ENCODE measurements around the gene SELENOM.

The SELENOM gene, protein sequence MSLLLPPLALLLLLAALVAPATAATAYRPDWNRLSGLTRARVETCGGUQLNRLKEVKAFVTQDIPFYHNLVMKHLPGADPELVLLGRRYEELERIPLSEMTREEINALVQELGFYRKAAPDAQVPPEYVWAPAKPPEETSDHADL

DNA sequence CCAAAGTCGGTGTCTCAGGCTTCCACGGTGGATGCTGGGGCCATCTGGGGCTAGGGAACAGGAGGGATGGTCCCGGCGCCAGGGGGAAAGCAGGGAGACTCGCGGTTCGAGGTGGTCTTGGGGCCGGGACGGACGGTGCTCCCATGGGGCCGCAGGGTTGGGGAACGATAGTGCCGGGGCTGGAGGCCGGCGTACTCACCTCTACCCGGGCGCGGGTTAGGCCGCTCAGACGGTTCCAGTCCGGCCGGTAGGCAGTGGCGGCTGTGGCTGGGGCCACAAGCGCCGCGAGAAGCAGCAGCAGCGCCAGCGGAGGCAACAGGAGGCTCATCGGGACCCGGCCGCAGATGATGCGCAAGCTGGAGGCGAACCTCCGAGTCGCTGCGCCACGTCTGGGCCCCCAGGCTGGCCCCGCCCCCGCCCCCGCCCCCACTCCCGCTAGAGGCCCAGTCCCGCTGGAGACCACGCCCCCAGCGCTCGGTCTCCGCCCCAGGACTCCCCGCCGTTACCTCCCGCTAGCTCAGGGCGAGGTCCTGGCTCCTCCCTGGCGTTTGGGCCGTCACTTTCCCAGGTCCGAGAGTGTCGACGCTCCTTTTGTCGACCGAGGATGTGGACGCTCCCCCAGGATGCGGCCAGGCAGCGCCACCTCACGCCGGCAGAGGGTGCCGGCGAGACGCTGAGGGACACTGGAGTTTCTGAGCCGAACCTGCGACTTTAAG, at the start of gene SELENOM:
Gene SELENOM (minus strand): TSS at position 391 of the 716 bp plus-strand sequence. CDS start 63 bp downstream, at position 328.
- peak; percentile 94 for DNase-seq (ENCODE audit: low spot score)

GRCh38 chr22:31155422-31155821, 48.1 kb upstream of the SELENOM start:
- DNase-seq (ENCODE audit: low spot score) = no peak

- DNase-seq (ENCODE audit: low spot score) = no peak
These were observed 47.6 kb upstream of the SELENOM start for GRCh38 chr22:31154975-31155374.

GRCh38 chr22:31153357-31153756, 46.0 kb upstream of the SELENOM start:
- no peak for DNase-seq (ENCODE audit: low spot score)

- DNase-seq (ENCODE audit: low spot score) = no peak
These were observed 44.5 kb upstream of the SELENOM start for GRCh38 chr22:31151872-31152271.

DNA sequence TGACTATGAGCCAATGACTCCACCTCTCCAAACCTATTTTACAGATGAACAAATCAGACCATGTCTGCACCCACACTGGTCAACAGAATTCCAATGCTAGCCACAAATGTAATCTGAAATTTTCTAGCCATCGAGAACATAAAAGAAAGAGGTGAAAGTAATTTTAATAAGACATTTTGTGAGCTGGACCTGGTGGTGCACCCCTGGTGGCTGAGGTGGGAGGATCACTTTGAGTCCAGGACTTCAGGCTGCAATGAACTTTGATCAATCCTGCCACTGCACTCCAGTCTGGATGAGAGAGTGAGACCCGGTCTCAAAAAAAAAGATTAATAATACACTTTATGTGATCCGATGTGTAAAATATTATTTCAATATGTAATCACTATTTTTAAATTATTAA, 43.2 kb upstream of the SELENOM start:
- DNase-seq (ENCODE audit: low spot score) = no peak

- DNase-seq (ENCODE audit: low spot score) = peak; percentile 90
These were observed 41.7 kb upstream of the SELENOM start for GRCh38 chr22:31148953-31149627.

- no peak for DNase-seq (ENCODE audit: low spot score)
These were observed 41.1 kb upstream of the SELENOM start for GRCh38 chr22:31148488-31148887.

- no peak for DNase-seq (ENCODE audit: low spot score)
These were observed 36.9 kb upstream of the SELENOM start for GRCh38 chr22:31144223-31144622.

- DNase-seq (ENCODE audit: low spot score) = no peak
These were observed 36.2 kb upstream of the SELENOM start for GRCh38 chr22:31143537-31143936.

DNA sequence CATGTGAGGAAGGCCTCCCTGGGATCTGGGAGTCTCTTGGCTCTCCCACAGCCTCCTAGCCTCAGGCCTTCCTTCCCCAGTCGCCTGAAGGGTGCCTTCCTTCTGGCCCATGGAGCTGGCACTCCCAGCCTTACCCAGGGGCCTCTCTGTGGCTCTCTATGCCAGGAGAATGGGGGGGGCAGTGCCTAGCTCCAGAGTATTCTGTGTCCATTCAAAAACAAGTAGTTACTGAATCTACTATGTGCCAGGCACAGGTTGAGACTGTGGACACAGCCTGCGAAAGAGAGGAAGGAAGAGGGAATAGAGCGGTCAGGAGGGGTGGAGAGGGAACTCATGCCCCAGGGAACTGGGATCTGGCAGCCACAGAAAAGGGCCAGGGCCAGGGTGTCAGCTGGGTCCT, 35.7 kb upstream of the SELENOM start:
- DNase-seq (ENCODE audit: low spot score) = no peak

DNA sequence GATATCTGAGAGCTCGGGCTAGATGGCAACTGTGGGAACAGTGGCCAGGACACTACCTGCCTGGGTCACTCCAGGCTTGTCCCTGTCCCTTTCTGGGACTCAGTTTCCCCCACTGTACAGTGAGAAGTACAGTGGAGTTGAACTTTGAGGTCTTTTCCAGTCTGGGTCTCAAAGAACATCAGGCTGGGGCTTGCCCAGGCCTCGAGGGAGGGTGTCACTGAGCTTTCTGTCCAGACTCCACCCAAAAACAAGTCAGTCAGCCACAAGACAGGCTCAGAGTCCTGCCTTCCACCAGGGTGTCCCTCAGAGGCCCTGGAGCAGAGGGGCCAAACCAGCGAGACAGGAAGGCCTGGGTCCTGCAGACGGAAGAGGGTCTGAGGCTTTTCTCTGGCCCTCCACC, 34.9 kb upstream of the SELENOM start:
- DNase-seq (ENCODE audit: low spot score) = no peak

DNA sequence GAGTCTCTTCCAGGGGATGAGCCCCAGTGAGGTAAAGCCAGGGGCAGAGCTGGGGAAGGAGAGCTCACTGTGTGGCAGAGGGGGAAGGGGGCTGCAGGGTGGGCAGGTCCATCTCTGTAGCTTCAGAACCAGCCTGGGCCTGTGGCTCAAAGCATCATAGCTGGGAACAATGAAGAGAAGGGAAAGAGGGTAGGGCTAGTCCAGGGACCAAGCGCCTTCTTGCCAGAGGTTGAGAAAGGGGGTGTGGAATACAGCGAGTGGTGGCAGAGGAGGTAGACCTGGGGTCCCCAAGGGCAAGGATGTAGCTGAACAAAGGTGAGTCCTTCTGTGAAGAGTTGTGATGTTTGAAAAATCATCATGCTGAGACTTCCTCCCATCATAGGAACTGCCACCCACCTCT, 34.2 kb upstream of the SELENOM start:
- no peak for DNase-seq (ENCODE audit: low spot score)

DNA sequence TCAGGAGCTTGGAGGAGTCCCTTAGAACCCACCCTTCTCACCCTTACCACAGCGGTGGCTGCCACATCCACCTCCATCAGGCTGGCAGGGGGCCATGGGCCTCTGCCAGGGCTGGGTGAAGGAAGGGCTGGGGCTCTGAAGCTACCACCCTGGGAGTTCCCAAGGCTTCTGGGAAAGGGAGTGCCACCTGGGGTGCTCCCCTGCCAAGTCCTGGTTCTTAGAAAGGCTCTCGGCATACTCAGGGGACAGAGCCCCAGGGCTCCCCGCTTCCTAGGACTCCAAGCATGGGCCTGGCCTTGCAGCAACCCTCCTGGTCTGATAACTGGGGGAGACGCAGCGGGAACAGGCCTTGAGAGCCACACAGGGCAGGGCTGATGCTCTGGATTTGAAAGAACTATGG, 33.4 kb upstream of the SELENOM start:
- DNase-seq (ENCODE audit: low spot score) = no peak

DNA sequence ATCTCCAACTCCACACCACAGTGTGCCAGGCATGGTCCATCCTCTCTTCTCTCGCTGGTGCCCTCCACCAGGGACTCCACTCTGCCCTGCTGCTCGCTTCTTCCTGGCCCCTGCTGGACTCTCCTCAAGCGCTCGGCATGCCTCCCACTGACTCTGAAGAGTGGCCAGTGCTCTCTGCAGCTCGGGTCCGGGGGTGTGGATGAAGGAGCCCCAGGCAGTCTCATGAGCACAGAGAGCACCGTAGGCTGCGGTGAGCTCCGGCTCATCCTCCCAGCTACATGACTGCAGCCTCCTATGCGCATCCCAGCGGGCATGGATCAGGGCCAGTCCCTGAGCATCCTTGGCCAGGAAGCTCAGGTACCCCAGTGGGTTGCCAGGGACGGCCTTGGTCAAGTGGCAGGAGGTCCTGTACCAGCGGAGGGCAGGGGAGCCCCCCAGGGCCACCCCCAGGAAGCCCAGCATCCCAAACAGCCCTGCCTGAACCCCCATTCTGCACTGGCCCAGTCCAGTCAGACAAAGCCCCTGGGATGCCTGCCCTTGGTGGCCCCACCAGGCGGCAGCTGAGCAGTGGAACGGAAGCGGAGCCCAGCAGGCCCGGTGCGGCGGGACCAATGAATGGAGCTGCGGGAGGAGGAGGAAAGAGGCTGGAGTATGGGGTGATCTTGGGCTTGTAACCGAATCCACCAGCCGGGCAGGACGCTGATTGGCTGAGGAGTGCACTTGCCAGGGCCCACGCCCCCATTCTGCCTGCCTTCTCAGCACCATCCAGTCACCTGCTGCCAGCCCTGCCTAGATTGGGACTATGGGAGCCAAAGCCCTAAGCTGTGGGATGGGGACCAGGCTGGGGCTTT, 32.7 kb upstream of the SELENOM start, which contains the start of gene PLA2G3:
Gene PLA2G3 (minus strand): TSS at position 643 of the 851 bp plus-strand sequence. CDS start 154 bp downstream, at position 489.
- DNase-seq (ENCODE audit: low spot score) = peak; percentile 100

GRCh38 chr22:31139066-31139465, 31.7 kb upstream of the SELENOM start:
- DNase-seq (ENCODE audit: low spot score) = no peak

DNA sequence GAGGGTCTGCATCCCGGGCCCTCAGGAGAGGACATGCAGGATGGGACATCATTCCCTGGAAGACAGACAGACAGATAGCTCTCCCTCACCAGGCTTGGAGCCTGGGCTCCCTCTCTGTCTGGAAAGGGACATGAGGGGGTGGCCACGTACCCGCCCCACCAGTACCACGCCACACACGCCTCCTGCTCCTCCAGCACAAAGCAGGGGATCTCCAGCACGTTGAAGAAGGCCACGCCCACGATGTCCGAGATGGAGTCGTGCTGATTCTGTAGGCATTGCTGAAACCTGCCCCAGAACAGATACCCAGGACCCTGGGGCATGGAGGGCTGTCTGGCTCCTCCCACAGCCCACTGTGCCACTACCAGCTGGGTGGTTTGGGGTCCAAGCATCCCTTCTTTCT, 30.8 kb upstream of the SELENOM start:
- no peak for DNase-seq (ENCODE audit: low spot score)

DNA sequence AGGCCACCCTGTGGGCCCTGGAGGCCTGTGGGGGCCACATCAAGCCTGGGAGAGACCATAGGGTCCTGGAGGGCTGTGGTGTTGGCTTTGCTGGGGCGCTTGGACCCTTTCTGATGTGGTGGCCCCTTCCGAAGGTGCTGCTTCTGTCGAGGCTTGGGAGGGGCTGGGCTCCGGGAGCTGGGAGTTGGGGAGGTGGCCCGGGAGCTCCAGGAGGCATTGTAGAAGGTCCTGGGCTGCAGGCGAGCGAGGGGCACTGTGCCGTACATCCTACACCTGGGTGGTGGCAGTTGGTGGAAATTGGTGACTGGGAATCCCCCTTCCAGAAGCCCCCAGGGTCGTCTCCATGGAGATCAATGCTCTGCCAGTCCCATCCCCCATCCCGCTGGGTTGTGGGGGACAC, 30.4 kb upstream of the SELENOM start:
- no peak for DNase-seq (ENCODE audit: low spot score)

DNA sequence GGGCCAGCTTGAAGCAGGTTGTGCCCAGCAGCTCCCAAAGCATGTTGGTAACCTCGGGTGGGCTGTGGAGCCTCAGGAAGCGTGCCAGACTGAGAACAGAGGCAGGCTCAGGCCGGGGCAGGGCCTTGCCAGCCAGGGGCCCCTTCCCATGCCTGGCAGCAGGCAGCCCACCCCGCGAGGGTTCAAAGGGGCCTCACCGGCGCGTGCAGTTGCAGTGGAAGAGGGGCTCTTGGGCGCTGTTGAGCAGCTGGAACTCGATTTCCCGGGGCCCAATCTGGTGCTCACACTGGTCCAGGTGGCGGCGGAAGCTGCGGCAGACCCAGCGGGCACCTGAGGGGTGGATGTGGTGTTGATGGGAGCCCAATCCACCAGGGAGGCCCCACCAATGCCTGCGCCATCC, 29.3 kb upstream of the SELENOM start:
- no peak for DNase-seq (ENCODE audit: low spot score)

DNA sequence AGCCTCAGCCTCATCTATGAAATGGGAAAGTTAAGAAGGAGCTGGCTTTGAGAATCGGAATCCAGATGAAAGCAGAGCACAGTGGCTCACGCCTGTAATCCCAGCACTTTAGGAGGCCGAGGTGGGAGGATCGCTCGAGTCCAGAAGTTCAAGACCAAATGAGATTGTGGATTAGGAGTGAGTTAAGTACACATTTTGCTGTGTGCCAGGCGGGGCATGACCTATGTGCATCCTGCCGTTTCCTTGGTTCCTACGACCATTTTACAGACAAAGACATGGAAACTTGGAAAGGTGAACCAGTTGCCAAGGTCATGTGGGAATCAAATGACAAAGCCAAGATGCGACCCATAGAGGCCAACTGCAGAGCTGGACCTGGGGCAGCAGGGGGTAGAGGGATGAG, 28.8 kb upstream of the SELENOM start:
- DNase-seq (ENCODE audit: low spot score) = no peak

DNA sequence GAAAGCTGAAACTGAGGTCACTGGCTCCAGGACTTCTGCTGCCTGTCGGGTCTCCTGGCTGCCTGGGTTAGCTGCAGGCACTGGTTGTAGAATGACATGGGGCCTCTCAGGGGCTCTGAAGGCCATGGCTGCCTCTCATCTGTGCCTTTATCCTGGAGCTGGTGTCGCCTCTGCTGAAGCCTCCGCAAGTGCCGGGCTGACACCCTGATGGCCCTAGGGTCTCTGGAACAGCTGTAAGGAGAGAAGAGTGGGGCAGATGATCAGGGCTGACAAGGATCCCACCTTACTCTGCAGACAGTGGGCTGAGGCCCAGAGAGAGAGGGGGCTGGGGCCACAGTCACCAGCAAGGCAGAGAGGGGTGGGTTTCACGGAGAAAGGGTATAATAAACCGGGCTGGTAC, 28.3 kb upstream of the SELENOM start:
- no peak for DNase-seq (ENCODE audit: low spot score)

DNA sequence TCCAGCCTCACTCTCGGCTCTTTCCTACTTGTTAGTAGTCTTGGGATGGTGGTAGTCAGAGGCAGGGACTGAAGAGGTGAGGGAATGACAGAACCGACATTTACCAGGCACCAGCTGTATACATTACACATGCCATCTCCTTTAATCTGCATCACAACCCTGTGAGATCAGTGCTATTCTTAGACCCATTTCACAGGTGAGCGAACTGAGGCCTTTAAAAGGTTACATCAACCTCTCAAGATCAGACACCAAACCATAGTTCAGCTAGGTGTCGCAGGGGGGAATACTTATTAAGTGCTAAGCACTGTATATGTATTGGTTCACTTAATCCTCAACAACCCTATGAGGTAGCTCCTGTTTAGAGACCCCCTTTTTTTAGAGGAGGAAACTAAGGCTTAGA, 27.3 kb upstream of the SELENOM start:
- no peak for DNase-seq (ENCODE audit: low spot score)

Measured in iPS-NIHi11 (cell line).